MM.1S (cell line): ENCODE measurements around the gene PTPN13.

Experiments
- CTCF ChIP-seq: fragments of 300-600 bp; sonication (generic); IDR thresholded peaks from 2 replicates; pipeline ENCODE4 v1.5.1; 2016; ENCODE audit warnings: antibody characterized with exemption, low read length, mixed read lengths
- EZH2phosphoT487 ChIP-seq: fragments of 300-600 bp; sonication (generic); IDR thresholded peaks from 2 replicates; pipeline ENCODE4 v1.6.1; 2018; ENCODE audit warnings: antibody characterized with exemption, low read length

DNA sequence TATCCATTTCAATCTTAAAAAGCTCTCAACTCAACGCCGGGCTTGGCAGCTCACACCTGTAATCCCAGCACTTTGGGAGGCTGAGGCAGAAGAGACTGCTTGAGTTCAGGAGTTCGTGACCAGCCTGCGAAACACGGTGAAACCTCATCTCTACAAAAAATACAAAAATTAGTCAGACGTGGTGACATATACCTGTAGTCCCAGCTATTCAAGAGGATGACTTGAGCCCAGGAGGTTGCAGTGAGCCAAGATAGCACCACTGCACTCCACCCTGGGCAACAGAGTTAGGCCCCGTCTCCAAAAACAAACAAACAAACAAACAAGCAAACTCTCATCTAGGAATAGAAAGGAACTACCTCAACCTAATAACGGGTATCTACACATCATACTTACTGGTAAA, 50.8 kb downstream of the PTPN13 start:
- no peak for TF ChIP-seq CTCF
- TF ChIP-seq EZH2phosphoT487, result no peak
